ENCODE results near the gene ZNF615. TPM values are rescaled to one million over a fixed set of nuclear protein-coding genes. Genes with fewer than 3 reads are reported as not detected.
"Not testable (repeated sequence)": the region's sequence is repeated elsewhere in the genome, so short reads cannot be mapped to it uniquely, and the experiment has no call there.

The ZNF615 gene
- total and polyA plus RNA-seq, 8 donors, result 2.4 to 8.4 (median 5.1) TPM

- Histone ChIP-seq H3K27me3 (no peaks in the 10 kb centered on the region), H3K9me3 (peaks cover 0 to 33% (median 8%) of the 10 kb centered on the region in 4 donors), H3K4me1 (no peaks in the 10 kb centered on the region), H3K36me3 (peaks cover 24 to 85% (median 43%) of the 10 kb centered on the region in 3 donors), H3K27ac (no peak overlapping the region), H3K4me3 (no peak overlapping the region)
- no peak for FAIRE-seq
- no peak for ATAC-seq
- intact Hi-C loops (cut with DNase I), result no loop called here
- no peak for DNase-seq
- 96% methylated on average over 1 of the region's 1 CpG for WGBS, 2 donors
- TF ChIP-seq, protein P1, sequence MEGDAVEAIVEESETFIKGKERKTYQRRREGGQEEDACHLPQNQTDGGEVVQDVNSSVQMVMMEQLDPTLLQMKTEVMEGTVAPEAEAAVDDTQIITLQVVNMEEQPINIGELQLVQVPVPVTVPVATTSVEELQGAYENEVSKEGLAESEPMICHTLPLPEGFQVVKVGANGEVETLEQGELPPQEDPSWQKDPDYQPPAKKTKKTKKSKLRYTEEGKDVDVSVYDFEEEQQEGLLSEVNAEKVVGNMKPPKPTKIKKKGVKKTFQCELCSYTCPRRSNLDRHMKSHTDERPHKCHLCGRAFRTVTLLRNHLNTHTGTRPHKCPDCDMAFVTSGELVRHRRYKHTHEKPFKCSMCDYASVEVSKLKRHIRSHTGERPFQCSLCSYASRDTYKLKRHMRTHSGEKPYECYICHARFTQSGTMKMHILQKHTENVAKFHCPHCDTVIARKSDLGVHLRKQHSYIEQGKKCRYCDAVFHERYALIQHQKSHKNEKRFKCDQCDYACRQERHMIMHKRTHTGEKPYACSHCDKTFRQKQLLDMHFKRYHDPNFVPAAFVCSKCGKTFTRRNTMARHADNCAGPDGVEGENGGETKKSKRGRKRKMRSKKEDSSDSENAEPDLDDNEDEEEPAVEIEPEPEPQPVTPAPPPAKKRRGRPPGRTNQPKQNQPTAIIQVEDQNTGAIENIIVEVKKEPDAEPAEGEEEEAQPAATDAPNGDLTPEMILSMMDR (IDR thresholded peaks at IDR 0.05), result no peak
These were observed 37.3 kb downstream of the ZNF615 start for GRCh38 chr19:51970718-51971117.

GRCh38 chr19:51965583-51965982 lies 42.4 kb downstream of the ZNF615 start:
- TF ChIP-seq, protein P1 (IDR thresholded peaks at IDR 0.05), result no peak
- Histone ChIP-seq H3K27me3 (no peaks in the 10 kb centered on the region), H3K4me3 (no peak overlapping the region), H3K36me3 (peaks cover 23 to 62% (median 41%) of the 10 kb centered on the region in 3 donors), H3K27ac (no peak overlapping the region), H3K9me3 (peaks cover 0 to 17% (median 7%) of the 10 kb centered on the region in 4 donors), H3K4me1 (no peaks in the 10 kb centered on the region)
- ATAC-seq (no peak), DNase-seq (no peak), FAIRE-seq (no peak)
- intact Hi-C loops (cut with DNase I), result no loop called here
- 97 to 99% methylated on average over 5 of the region's 5 CpGs for WGBS, 2 donors

DNA sequence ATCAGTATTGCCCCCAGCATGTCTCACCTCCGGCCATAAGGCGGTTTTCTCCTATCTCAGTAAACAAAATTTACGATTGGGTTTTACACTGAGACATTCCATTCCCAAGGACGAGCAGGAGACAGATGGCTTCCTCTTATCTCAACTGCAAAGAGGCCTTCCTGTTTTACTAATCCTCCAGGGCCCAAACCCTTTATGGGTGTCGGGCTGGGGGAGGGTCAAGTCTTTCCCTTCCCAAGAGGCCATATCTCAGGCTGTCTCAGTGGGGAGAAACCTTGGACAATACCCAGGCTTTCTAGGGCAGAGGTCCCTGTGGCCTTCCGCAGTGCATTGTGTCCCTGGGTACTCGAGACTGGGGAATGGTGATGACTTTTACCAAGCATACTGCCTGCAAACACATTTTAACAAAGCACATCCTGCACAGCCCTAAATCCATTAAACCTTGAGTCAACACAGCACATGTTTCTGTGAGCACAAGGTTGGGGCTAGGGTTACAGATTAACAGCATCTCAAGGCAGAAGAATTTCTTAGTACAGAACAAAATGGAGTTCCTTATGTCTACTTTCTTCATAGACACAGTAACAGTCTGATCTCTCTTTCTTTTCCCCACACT lies 47.3 kb downstream of the ZNF615 start:
- H3K27ac ChIP-seq; H3K4me3 ChIP-seq; H3K27me3 ChIP-seq; ATAC-seq; intact Hi-C loops (cut with DNase I); H3K4me1 ChIP-seq; DNase-seq; FAIRE-seq; H3K9me3 ChIP-seq: not testable (repeated sequence)
- 19 to 20% methylated on average over 7 of the region's 7 CpGs for WGBS, 2 donors
- peaks cover 6 to 14% (median 12%) of the 10 kb centered on the region in 3 donors for H3K36me3 ChIP-seq

DNA sequence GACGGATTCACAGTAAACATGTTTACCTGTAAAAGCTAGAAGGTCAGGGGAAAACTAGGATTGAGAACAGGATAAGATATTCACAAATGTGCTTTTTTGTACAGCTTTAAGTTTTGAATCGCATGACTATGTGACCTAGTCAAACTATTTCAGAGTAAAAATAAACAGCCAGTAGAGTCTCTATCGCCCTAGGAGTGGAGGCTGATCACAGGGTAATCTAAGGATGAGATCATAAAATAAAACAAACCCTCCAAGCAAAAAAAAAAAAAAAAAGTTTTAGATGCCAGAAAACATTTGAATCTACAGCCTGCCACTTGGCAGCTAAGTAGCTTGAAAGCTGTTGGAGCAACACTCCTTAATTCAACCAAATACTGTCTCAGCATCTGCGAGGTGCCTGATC lies 48.2 kb downstream of the ZNF615 start:
- no peak for FAIRE-seq
- no peak for ATAC-seq
- intact Hi-C loops (cut with DNase I), result no loop called here
- Histone ChIP-seq H3K27me3 (no peaks in the 10 kb centered on the region), H3K36me3 (peaks cover 0 to 5% (median 2%) of the 10 kb centered on the region in 3 donors), H3K4me1 (no peaks in the 10 kb centered on the region), H3K4me3 (no peak overlapping the region), H3K27ac (no peak overlapping the region), H3K9me3 (peaks cover 0 to 3% (median under 1%) of the 10 kb centered on the region in 4 donors)
- 83 to 85% methylated on average over 4 of the region's 4 CpGs for WGBS, 2 donors
- TF ChIP-seq, protein P1 (IDR thresholded peaks at IDR 0.05), result no peak
- no peak for DNase-seq

DNA sequence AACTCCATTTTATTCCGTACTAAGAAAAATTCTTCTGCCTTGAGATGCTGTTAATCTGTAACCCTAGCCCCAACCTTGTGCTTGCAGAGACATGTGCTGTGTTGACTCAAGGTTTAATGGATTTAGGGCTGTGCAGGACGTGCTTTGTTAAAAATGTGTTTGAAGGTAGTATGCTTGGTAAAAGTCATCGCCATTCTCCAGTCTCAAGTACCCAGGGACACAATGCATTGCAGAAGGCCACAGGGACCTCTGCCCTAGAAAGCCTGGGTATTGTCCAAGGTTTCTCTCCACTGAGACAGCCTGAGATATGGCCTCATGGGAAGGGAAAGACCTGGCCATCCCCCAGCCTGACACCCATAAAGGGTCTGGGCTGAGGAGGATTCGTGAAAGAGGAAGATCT lies 50.2 kb downstream of the ZNF615 start:
- H3K9me3 ChIP-seq; H3K36me3 ChIP-seq; H3K27me3 ChIP-seq; intact Hi-C loops (cut with DNase I); H3K4me1 ChIP-seq; FAIRE-seq; H3K4me3 ChIP-seq; ATAC-seq; H3K27ac ChIP-seq; DNase-seq: not testable (repeated sequence)
- 23 to 32% methylated on average over 4 of the region's 4 CpGs for WGBS, 2 donors

DNA sequence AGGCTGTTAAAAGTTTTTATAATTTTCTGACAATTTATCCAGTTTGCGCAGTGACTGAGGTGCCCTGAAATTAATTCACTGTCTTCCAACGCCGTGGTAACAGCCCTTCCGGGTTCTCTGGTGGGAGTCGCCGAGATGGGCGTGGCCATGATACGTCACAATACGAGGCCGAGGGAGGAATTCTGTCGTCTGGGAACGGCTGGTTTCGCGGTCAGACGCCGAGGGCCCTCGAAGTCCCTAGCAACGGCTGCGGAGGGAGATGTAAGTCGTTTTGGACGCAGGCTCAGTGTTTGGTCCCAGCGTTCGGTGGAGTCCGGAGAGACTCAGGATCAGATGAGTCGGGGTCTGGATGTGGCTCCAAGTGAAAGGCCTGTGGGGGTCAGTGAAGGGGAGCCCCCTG lies 59.0 kb downstream of the ZNF615 start:
- ATAC-seq (no peak), DNase-seq (peak in 1 of 6 donors; percentile 30), FAIRE-seq (no peak)
- TF ChIP-seq, protein P1 (IDR thresholded peaks at IDR 0.05), result no peak
- intact Hi-C loops (cut with DNase I), result no loop called here
- H3K4me1 ChIP-seq, result no peaks in the 10 kb centered on the region
- peaks cover 0 to 10% (median 7%) of the 10 kb centered on the region in 4 donors for H3K9me3 ChIP-seq
- no peak overlapping the region for H3K27ac ChIP-seq
- peaks cover 8 to 15% (median 14%) of the 10 kb centered on the region in 3 donors for H3K36me3 ChIP-seq
- H3K27me3 ChIP-seq, result no peaks in the 10 kb centered on the region
- no peak overlapping the region for H3K4me3 ChIP-seq
- WGBS, 2 donors, result 14% methylated on average over 25 of the region's 25 CpGs
